ENCODE data around the gene ARHGAP22.

Gene ARHGAP22

DNA sequence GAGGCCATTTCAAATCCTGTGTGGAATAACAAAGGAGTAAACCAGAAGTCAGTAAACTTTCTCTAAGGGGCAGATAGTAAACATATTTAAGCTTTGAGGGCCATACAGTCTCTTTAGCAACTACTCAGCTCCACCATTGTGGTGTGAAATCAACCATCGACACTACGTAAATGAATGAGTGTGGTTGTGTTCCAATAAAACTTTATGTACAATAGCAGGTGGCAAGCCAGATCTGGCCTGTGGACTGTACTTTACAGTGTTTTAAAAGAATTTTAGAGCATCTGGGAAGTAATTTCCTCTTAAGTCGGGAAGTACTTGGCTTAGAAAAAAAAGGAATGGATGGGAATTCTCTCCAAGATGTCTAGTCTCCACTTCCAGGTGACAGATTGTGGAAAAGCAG is 71.3 kb downstream of the ARHGAP22 start:
- no peak for DNase-seq (ENCODE audit: low read depth in 2 of 2)

DNA sequence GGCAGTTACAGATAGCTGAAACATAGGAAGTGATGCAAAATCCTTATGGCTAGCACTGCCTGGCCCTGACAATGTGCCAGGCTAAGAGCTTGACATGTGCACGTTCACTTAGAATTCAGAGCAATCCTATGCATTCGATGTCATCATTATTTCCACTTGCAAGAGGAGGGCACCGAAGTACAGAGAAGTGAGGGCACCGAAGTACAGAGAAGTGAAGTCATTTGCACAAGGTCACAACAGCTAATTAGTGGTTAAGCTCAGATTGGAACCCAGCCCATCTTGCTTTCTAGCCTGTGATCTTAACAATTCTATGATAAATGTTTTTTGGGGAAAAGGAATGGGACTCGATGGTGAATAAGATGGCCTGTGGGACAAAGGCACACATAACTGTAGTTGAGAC is 73.4 kb downstream of the ARHGAP22 start:
- DNase-seq (ENCODE audit: low read depth in 2 of 2) = no peak

DNA sequence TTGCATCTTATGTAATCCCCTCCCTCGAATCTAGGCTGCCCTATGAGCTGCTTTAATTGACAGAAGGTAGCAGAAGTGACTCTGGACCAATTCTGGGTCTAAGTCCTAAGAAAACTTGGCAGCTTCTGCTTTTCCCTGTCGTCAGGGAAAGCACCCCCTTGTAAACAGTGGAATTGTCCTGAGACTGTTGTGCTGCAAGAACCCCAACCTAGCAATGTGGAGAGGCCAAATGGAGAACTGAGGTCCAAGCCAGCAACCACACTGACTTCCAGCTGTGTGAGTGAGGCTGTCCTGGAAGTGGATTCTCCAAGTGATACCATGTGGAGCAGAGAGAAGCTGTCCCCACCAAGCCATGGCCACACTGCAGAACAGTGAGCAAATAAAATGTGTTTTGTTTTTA is 75.5 kb downstream of the ARHGAP22 start:
- DNase-seq (ENCODE audit: low read depth in 2 of 2) = no peak

DNA sequence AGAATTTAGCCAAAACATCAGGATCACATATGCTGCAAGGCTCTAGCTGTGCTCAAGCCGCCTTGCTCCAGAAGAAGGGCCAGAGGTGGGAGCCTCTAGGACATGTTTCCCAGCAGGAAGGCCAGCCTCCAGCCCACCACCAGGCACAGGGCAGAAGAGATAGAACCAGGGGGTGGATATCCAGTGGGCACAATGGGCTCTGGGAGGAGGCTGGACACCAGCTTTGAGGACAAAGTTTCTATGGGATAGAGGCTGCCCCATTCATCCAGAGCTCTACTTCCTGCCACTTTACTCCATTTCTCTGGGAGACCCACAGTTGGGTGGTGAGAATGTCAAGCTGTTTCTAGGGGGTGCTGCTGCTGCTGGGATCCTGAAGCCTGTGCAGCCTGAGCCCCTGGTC is 77.1 kb downstream of the ARHGAP22 start:
- no peak for DNase-seq (ENCODE audit: low read depth in 2 of 2)

DNA sequence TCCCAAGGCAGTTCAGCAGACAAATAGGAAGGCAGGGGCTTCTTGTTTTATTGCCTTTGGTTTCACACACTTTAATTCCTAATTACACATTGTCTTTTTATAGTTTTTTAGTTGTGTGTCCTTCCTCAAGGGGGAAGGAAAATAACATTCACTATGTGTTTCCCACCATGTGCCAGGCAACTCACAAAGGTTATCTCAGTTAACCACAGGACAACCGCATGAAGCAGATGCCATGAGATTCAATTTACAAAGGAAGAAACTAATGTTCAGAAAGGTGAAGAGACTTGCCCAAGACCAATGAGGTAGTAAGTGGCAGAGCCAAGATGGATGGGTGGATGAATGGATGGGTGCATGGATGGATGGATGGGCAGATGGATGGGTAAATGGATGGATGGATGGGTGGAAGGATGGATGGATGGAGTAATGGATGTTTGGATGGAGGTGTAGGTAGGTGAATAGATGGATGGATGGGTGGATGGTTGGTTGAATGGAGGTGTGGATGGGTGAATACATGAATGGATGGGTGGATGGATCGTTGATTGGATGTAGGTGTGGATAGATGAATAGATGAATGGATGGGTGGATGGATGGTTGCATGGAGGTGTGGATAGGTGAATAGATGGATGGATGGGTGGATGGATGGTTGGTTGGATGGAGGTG is 77.9 kb downstream of the ARHGAP22 start:
- no peak for DNase-seq (ENCODE audit: low read depth in 2 of 2)

DNA sequence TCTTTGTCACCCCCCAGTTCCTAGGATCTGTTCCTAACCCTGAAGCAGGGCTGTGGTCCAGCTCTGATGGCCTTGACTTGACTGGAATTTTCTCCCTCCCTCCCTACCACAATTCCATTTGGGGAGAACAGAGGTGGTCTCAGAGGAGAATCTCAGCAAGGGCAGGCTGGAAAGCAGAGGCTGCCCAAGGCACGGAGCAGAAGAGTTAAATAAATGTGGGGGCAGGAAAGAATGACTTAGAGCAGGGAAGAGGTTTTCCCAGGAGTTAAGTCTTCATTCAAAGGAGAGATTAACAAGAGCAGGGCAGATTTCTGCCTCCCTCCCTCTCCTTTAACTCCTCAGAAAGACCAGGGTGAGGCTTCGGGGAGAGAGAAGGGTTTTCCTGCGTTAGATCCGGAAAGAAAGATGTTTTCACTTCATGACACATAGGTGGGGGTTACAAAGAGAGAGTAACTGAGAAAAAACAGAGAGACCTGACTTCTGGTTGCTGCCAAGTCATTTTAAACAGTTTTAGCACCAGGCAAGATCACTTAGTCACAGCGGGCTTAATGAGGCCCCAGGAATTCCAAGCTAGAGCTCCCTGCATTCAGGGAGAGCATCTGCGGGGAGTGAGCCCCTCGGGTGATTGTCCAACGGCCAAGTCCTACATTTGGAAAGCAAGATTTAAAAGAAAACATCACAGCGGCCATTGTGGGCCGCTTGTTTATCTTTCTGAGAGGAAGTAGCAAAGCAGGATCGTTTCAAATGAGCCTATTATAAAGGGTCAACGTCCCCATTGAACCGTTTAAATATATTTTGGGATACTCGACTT is 78.7 kb downstream of the ARHGAP22 start:
- peak; percentile 51 to 68 for DNase-seq (ENCODE audit: low read depth in 2 of 2)

DNA sequence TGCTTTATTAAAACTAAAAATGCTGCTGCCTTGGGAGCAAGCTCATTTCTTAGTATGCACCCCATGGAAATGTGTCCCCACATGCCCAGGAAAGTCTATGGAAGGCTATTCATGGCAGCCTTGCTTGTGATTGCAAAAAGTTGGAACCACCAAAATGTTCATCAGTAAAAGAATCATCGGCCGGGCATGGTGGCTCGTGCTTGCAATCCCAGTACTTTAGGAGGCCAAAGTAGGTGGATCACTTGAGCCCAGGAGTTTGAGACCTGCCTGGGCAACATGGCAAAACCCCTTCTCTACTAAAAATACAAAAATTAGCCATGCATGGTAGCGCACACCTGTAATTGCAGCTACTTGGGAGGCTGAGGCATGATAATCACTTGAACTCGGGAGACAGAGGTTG is 79.8 kb downstream of the ARHGAP22 start:
- no peak for DNase-seq (ENCODE audit: low read depth in 2 of 2)

DNA sequence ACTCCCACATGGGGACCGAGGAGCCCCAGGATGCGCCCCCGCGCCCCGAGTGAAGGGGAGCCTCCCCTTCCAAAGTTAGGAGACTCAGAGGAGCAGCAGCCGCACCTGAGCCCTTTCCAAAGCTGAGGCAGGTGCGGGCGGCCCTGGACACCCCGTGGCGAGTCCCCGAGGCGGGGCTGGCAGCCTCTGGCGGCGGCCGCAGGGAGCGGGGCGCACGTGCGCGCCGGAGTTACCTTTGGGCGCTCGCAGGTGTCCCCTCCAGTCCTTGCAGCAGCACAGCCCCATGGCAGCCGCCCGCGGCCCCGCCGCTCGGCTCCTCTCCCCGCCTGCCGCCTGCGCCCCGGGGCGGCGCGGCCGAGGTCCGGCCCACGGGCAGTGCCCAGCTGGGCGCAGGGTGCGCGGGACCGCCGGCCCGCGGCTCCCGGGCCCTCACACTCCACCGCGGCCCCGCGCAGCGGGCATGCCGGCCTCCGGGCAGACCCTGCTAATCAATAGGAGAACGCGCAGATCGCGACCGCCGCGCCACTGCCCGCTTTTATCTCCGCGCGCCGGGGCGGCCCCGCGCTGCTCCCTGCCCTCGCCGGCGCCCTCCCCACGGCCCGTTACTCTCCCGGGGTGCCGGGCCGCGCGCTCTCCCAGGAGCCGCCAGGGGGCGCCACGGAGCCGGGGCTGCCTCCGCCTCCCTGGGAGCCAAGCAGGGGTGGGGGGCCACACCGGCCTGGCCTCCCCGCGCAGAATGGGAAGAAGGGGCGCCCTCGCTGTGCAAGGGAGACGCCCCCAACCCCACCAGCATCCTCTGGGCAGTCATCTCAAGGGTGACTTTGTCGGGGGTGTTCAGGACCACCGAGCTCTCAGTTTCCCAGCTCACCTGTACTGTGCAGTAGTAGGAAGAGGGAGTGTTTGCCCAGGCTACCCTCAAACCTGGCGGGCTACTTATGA is 80.8 kb downstream of the ARHGAP22 start:
- no peak for DNase-seq (ENCODE audit: low read depth in 2 of 2)

DNA sequence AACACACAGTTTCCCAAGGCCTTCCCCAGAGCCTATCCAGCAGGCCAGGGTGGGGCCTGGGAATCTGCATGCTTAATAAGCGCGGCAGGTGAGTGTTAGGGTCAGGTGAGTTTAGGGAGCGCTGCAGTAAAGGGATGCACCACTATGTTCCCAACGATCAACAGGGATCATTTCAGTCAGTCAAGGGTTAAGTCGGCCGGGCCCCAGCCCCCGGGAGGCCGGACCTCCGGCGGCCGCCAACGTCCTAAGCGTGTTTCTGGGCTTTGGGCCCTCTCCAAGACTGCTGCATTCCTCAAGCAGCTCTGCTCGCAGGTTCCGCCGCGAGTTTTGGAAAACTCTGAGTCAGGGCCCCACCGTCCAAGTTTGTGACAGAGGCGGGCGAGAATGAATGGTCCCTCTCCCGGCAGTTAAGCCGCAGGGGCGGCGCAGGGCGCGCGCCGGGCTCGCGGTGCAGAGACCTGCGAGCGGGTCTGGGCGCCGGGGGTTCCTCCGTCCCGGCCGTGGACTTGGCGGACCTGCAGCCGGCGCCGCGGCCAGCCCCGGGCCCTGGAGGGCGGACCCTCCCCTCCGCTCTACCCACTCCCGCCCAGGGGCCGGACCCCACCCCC is 81.6 kb downstream of the ARHGAP22 start:
- DNase-seq (ENCODE audit: low read depth in 2 of 2) = peak; percentile 80 to 81

DNA sequence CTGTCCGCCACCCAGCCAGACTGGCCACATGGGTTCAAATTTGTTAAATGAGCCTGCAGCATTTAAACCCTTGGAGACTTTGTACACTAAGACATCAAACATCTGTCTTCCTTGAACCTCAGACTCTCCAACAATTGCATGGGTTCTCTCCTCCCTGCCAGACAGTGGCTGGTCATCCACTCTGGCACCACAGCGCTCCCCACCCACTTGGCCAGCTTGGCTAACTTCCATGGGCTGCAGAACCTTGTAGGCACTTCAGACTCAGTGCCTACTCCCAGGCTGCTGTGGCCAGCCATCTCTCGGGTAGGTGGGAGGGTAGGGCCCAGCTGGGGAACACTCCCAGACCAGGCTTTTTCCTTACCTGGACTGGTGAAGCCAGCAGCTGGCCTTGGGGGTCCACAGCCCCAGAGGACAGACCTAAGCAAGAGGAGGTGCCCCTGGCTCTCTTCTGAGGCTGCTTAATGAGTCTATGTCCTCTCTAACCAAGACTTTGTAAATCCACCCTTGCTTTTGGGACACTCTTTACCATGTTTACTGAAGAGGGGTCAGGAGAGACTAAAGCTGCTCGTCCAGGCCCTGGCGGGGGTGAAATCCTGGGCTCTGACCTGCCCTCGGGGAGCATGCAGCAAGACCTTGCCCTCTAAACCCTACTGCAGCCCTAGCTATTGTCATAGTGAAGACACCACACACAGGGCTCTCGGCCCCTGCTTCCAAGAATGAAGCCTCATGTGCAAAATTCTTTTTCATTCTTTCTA is 82.7 kb downstream of the ARHGAP22 start:
- no peak for DNase-seq (ENCODE audit: low read depth in 2 of 2)

DNA sequence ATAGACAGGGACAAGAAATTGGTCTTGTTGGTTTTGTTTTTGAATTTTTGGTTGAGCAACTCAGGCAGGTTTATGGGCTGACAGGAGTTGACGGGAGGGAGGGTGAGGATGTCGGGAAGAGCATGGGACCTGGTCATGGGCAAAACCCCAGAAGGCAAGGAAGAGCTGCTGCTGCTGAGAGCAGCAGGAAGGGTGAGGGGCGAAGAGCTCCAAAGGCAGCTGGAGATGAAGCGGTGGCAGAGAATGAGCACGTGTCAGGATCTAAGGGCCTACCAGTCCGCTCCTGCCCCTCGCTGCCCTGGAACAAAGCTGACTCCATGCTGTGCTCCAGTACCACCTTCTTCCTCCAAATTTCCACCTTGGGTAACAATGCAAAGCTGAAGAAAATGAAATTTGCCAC is 84.3 kb downstream of the ARHGAP22 start:
- no peak for DNase-seq (ENCODE audit: low read depth in 2 of 2)

DNA sequence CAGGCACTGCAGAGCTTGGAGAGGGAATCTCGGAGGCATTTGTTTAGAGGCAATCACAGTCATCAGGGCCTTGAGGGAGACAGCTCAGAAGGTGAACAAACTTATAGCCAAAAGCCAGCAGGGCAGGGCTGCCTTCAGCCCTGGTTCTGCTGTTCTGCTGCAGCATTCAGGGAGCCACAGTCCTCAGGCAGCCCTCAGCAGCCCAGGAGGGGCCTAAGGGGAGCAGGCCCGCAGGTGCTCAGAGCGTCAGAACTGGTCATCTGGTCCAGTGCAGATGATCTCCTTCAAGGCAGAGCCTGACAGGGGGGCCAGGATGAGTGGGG is 84.7 kb downstream of the ARHGAP22 start:
- DNase-seq (ENCODE audit: low read depth in 2 of 2) = no peak

DNA sequence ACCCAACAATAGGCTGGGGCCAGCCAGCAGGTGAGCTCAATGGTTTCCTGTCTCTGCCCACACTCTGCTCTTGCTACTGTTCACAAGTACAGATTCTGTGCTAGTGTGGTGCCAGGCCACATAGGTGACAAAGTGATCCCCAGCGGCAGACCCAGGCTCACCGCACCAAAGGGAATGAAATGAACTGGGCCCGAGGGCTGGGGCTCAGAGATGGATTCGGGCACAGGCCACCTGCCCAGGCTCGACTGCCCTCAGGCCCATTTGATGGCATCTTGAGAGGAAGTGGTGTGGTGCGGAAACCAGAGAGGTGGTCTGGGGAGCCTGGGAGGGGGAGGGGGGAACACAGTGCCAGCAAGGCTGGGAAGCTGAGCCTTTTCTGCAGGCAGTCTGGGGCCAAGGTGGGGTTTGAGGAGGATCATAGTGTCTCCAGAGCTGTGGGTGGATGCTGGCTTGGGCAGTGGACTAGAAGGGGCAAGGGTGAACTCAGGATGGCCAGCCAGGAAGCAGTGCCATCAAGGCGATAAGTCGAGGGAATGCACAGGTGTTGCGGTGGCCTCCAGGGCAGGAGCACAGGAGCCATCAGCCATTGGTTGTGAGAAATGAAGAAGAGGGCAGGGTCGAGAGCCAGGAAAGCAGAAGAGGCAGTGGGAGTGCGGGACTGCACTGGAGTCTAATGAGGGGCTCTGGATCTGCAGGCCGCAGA is 85.2 kb downstream of the ARHGAP22 start:
- no peak for DNase-seq (ENCODE audit: low read depth in 2 of 2)

DNA sequence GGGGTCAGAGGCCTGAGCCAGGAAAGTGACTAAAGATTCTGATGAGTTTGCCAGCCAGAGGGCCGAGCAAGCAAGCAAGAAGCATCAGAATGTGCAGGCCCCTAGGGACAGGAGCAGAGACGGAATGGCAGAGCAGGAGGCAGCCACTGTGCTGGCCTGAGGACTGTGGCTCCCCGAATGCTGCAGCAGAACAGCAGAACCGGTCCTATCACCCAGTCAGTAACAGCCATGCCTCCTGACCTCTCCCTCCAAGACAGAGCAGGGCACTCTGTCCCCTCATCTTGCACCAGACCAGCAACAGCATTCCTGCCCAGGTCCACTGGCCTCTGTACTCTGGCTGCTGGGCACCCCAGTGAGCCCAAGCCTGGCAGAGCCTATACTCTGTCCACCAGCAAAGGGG is 85.9 kb downstream of the ARHGAP22 start:
- no peak for DNase-seq (ENCODE audit: low read depth in 2 of 2)

DNA sequence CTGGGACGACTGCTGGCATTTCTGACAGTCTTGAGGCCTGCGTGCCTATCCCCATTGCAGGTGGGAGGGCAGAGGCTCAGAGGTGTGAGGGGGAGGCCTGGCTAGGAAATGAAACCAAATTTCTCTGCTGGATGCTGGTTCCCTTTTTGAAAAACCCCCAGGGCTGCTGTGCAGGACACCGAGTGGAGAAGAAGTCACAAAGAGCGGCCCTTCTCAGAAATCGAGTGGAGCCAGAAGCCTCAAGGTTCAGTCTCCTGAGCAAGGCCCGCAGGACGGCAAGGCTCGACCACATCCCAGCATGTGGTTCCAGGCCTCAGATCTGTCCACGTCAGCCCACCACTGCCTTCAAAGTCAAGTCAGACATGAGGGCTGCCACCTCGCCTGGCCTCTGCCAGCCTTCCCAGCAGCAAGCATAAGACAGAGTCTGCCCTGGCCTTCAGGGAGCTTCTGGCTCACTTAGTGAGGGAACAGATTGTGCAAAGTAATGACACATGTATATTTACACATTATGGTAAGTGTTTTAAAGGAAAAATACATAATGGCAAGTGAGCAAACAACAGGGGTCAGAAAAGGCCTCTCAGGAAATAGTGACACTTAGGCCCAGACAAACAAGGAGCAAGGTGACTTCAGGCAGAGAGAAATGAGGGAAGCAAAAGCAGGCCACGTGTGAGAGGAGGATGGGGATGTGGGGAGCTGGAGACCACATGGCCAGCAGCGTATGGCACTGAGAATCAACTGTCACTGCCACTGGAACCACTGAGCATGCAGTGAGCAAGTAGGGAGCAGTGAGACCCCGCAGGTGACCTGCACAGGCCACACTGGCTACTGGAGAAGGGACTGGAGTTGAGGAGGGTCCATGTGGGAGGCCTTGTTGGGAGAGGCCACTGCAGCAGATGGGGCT is 86.7 kb downstream of the ARHGAP22 start:
- no peak for DNase-seq (ENCODE audit: low read depth in 2 of 2)

DNA sequence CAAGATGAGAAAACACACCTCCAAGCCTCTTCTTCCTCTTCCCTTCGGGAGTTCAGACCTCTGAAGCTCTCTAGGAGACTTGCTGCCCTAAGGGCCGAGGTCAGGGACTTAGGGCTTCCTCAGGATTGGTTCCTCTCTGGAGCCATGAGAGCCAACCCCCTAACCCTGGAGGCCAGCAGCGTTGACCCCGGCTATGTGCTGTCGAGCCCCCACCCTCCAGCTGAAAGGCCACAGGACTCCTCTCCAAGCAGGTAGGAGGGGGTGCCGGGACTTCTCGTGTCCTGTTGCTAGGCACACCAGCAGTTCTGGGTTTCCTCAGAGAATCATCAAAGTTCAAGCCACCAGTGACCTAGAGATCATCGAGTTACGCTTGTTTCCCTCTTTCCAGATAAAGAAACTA is 87.4 kb downstream of the ARHGAP22 start:
- DNase-seq (ENCODE audit: low read depth in 2 of 2) = no peak

DNA sequence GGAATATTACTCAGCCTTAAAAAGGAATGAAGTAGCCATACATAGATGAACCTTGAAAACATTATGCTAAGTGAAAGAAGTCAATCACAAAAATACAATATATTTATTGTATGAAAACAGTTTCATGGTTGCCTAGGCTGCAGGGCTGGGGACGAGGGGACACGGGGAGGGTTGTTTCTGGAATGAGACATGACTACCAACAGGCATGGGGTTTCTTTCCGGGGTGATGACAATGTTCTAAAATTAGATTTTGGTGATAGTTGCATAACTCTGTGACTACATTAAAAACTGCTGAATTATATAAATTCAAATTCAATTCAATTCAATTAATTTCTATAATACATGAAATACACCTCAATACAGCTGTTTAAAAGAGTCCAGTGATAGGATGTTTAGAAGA is 88.0 kb downstream of the ARHGAP22 start:
- no peak for DNase-seq (ENCODE audit: low read depth in 2 of 2)

DNA sequence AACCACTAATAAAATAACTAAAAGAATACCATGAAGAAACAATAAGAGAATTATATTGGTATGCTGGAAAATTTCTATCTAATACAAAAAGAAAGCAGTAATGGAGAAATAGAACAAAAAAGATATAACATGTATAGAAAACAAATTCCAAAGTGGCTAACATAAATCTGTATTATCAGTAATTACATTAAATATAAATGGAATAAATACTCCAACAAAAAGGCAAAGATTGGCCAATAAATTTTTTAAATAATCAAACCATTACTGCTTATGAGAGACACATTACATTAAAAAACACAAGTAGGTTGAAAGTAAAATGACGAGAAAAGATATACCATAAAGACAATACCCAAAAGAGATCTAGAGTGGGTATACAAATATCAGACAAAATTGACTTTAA is 90.0 kb downstream of the ARHGAP22 start:
- DNase-seq (ENCODE audit: low read depth in 2 of 2) = no peak

DNA sequence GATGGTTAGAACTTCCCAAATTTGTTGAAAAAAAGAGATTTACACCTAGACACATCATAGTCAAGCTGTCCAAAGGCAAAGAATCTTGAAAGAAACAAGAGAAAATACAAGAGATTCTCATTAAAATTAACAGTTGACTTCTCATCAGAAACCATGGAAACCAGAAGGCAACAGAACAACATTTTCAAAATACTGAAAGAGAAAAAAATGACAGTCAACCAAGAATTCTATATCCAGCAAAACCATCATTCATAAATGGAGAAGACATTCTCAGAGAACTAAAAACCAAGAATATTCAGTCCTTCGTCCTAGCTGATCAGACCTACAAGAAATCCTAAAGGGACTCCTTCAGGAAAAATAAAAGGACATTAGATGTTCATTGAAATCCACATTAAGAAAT is 90.6 kb downstream of the ARHGAP22 start:
- no peak for DNase-seq (ENCODE audit: low read depth in 2 of 2)

DNA sequence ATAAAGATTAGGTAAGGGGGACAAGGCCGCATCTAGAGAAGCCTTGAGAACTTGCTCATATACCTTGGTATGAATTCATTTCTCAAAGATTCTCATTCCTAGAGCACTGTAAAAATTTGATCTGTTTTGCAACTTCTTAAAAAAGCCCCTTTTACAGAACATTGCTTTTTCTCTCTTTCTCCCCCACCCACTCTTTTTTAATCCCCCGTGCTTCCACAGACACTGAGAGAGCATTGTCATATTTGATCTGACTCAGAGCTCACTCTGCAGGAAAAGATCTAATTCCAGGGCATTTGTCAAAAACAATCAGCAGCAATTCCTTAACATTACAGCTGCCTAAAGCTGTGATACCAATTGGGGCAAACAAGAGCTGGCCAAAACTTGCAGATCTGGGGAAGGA is 92.0 kb downstream of the ARHGAP22 start:
- no peak for DNase-seq (ENCODE audit: low read depth in 2 of 2)

Measured in fibroblast of skin of left biceps (primary cell).